GM12873 (cell line): Measurements from ENCODE around the gene CD48.

ENCODE experiments used
- TF ChIP-seq, protein P1 (sequence below): IDR thresholded peaks from 2 replicates; pipeline ENCODE4 v1.5.1; 2012; ENCODE audit warnings: low read depth, mild to moderate bottlenecking, moderate library complexity, low read length, control low read depth; ENCODE audit not compliant: insufficient read depth; ENCODE audit errors: missing control alignments

CD48 gene

DNA sequence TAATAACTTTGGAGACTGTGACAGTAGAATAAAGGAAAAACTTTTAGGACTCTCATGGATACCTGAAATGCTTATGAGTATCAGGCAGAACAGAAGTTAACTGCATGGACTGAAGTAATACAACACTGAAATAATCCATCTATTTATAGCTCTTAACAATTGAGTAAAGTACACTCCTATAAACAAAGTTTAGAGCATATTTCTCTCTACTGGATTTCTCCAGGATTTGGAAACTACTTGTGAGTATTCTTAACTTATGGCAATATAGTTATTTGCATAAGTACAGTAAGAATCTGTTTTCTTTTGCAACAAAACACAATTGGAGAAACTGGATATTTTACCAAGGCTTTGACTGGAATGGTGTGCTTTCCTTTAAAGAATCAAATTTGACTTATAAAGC is 9.9 kb upstream of the CD48 start:
- TF ChIP-seq, protein P1, sequence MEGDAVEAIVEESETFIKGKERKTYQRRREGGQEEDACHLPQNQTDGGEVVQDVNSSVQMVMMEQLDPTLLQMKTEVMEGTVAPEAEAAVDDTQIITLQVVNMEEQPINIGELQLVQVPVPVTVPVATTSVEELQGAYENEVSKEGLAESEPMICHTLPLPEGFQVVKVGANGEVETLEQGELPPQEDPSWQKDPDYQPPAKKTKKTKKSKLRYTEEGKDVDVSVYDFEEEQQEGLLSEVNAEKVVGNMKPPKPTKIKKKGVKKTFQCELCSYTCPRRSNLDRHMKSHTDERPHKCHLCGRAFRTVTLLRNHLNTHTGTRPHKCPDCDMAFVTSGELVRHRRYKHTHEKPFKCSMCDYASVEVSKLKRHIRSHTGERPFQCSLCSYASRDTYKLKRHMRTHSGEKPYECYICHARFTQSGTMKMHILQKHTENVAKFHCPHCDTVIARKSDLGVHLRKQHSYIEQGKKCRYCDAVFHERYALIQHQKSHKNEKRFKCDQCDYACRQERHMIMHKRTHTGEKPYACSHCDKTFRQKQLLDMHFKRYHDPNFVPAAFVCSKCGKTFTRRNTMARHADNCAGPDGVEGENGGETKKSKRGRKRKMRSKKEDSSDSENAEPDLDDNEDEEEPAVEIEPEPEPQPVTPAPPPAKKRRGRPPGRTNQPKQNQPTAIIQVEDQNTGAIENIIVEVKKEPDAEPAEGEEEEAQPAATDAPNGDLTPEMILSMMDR: no peak

DNA sequence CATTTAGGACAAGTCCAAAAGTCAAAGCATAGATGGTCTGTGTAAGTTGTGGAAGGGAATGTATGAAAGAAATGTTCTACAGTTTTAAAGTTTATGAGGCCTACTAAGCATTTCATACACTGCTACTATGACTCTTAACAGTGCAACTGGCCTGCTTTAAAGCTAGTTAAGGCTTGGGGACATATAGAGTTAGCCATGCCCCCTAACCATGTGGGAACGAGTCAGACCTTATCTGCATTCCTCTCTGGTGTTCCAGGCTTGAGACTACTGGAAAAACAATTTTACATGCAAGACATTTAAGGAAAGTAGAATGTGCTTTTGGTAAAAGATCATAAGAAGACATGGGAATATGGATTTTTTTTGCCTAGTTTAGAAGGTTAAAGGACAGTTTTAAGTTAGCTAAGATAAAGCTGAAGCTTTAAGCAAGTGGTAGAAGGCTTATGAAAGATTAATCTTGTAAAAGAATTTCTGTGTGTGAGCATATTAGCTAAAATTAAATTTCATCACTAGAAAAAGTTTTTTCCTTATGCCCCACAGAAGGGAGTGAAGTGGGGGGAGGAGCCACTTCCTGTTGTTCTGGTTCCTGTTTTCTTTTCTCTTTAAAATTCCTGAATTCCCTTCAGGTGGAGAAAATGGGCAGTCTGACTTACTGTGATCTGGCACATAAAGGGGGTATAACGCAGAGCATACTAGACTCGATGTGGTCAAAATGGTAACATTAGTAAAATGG is 8.9 kb upstream of the CD48 start:
- TF ChIP-seq, protein P1: no peak

DNA sequence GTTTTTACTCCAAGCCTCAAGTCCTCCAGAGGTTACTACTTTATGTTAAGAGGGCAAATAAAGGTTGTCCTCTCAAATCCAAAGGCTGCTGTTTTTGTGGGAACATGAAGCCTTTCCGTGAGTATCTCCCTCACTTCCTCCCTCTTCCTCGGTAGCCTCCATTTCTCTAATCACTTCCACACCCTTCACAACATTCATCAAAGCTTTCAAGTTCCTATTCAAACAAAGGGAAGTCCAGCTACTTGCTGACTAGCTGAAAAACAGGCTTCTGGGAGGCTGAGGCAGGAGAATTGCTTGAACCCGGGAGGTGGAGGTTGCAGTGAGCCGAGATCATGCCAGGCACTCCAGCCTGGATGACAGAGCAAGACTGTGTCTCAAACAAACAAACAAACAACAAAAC is 6.6 kb upstream of the CD48 start:
- TF ChIP-seq, protein P1: no peak

DNA sequence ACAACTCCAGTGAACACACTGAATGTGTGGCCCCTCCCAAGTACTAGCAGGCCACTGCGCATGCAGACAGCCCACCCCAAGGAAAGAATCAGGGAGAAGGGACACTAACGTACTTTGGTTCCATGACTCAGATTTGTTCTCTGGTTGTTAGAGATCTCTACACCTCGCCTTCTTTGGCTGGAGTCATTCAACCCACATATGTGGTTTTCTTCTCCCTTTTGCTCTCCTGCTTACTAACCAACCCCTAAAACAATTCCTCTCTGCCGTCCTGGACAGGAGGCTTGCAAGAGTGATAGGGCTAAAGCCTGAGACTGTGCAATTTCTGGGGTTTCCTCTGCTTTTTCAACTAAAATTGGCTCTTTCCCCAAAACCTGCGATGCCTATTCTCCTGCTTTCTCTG is 5.7 kb upstream of the CD48 start:
- TF ChIP-seq, protein P1: no peak

DNA sequence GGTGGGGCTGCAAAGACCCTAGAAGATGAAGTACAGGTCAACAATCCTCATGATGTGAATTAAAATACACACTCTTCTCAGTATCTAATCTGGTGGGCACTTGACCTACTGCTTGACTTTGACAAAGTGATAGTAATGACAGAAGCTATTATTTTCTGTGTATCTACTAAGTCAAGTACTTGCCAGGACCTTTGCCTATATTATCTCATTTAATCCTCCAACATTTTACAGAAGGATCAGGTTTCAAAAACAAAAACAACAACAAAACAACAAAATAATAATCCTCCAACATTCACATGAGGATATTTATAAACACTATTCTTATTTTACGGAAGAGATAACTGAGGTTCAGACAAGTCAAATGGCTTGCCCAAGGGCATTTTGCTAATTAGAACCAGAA is 4.4 kb upstream of the CD48 start:
- TF ChIP-seq, protein P1: no peak

DNA sequence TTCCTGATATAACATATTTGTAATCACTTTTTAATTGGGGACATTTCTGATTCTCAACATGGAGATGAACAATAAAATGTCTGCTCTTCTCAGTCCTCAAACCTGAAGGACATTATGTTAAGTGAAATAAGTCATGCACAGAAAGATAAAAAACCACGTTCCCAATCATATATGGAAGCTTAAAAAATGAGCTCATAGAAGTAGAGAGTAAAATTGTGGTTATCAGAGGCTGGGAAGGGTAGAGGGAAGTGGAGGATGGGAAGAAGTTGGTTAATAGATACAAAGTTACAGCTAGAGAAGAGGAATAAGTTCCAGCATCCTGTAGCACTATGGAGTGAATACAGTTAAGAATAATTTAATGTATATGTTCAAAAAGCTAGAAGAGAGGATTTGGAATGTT is 1.5 kb upstream of the CD48 start:
- TF ChIP-seq, protein P1: no peak

DNA sequence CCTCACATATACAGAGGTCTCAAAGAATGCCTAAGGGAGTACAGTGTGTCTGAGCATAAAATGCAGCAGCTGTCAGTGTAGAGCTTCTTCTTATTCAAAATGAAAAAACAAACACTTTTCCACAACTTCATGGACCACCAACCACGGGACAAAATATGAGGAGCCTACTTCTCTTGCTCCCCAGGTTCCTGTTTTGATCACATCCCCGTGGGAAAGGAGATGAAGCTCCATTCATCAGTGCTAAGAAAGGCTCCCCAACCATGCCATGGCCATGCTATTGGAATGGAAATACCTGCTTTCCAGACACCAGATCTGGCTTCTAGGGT is 383 bp downstream of the CD48 start:
- TF ChIP-seq, protein P1: no peak
